Body of pancreas (tissue), 4 donors: ENCODE results near the gene IRF6. TPM values are rescaled to one million over a fixed set of nuclear protein-coding genes. Genes with fewer than 3 reads are reported as not detected.

ENCODE experiments used
- ATAC-seq: fragments of 150-250 bp; one replicate; pipeline ENCODE4 v1.9.1; 2016
- DNase-seq, 4 donors: peaks; one replicate each; pipeline ENCODE4 v3.0.0-alpha.2; 2019
- H3K27ac ChIP-seq, 4 donors: fragments of 200-600 bp; sonication (generic); 1 replicate in 3 of 4; 2 replicates in 1 of 4; pipeline versions ENCODE4 v1.5.1 to v1.6.1; 2016 to 2019; ENCODE audit warnings: mild to moderate bottlenecking in 1 of 4, mixed read lengths in 1 of 4, moderate library complexity in 1 of 4
- H3K27me3 ChIP-seq, 2 donors: fragments of 200-600 bp; sonication (generic); one replicate each; pipeline ENCODE4 v1.6.0; 2016; ENCODE audit warnings: mild to moderate bottlenecking in 1 of 2
- H3K36me3 ChIP-seq, 2 donors: fragments of 200-600 bp; sonication (generic); replicated peaks in 1 of 2; 2 replicates each; pipeline ENCODE4 v1.5.1; 2016; ENCODE audit warnings: low read depth in 2 of 2; ENCODE audit not compliant: insufficient read depth in 1 of 2
- H3K4me1 ChIP-seq: fragments of 200-600 bp; sonication (generic); one replicate; pipeline ENCODE4 v1.6.0; 2016
- H3K4me3 ChIP-seq, 2 donors: fragments of 200-600 bp; sonication (generic); 1 replicate in 1 of 2; 2 replicates in 1 of 2; pipeline ENCODE4 v1.5.1; 2016 to 2019
- H3K9me3 ChIP-seq, 3 donors: fragments of 200-600 bp; sonication (generic); 1 replicate in 2 of 3; 2 replicates in 1 of 3; pipeline ENCODE4 v1.5.1; 2016
- POLR2A ChIP-seq, 3 donors: fragments of 450-650 bp; IDR thresholded peaks; one replicate each; pipeline ENCODE4 v1.6.1; 2016; ENCODE audit warnings: antibody characterized with exemption in 3 of 3, mild to moderate bottlenecking in 2 of 3
- WGBS, 2 donors: methylation state at CpG; one replicate each; pipeline ENCODE4 v1.1.5; 2017; 5-methylcytosine and 5-hydroxymethylcytosine counted together
- intact Hi-C: fragments of 100-400 bp; cut with DNase I; formaldehyde crosslinking; loops from one replicate; pipeline ENCODE4 v1.15.1; 2023
- total RNA-seq, 2 donors: library from RNA; depleted of rRNA; stranded (reverse); fragments of >200 nt; gene quantifications; one replicate each; pipeline ENCODE4 v1.1.0, GENCODE V29; 2016
- TF ChIP-seq, protein P1 (sequence below), 7 experiments: fragments of 450-650 bp in 4 of 7; fragments of 200-600 bp in 3 of 7; sonication (generic) in 3 of 7; IDR thresholded peaks; one replicate each; pipeline ENCODE4 v1.5.1; 2016 to 2019; ENCODE audit warnings: antibody characterized with exemption in 7 of 7

The IRF6 gene
- total RNA-seq, 2 donors from 2014 or later = 13.2 to 20.0 TPM

DNA sequence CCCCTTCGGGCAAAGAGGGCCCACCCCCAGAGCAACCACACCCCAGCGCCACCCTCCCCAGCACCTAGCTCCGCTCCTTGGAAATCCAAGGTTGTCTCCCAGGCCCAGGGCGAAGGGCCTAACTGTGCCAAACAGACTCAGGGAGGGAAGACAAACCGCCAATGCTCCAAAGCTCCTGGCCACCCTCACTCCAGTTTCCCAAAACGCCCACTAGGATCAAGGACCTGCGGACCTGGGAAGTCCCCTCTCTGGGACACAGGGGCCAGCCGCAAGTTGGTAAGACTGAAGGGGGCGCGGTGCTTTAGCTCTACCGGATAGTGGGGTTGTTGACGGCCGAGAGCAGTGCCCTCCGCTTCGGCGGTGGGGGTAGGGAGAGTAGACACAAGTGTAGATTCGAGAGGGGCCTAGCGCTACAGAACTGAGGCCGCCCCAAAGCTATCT lies 581 bp downstream of the IRF6 start:
- peak overlapping the region; percentile 41 to 48 for H3K4me3 ChIP-seq
- peak; percentile 42 to 55 (median 49) for DNase-seq
- 13 to 16% methylated on average over 18 to 19 of the region's 19 CpGs for WGBS, 2 donors
- peak overlapping the region; percentile 81 to 96 (median 94) for H3K27ac ChIP-seq
- no peaks in the 10 kb centered on the region for H3K9me3 ChIP-seq
- peaks cover 50% of the 10 kb centered on the region for H3K4me1 ChIP-seq
- no peak for TF ChIP-seq POLR2A (IDR thresholded peaks at IDR 0.05)
- TF ChIP-seq, protein P1, sequence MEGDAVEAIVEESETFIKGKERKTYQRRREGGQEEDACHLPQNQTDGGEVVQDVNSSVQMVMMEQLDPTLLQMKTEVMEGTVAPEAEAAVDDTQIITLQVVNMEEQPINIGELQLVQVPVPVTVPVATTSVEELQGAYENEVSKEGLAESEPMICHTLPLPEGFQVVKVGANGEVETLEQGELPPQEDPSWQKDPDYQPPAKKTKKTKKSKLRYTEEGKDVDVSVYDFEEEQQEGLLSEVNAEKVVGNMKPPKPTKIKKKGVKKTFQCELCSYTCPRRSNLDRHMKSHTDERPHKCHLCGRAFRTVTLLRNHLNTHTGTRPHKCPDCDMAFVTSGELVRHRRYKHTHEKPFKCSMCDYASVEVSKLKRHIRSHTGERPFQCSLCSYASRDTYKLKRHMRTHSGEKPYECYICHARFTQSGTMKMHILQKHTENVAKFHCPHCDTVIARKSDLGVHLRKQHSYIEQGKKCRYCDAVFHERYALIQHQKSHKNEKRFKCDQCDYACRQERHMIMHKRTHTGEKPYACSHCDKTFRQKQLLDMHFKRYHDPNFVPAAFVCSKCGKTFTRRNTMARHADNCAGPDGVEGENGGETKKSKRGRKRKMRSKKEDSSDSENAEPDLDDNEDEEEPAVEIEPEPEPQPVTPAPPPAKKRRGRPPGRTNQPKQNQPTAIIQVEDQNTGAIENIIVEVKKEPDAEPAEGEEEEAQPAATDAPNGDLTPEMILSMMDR (IDR thresholded peaks at IDR 0.05) = peak in 2 of 7 experiments; percentile 13 to 23
- H3K36me3 ChIP-seq = no peaks in the 10 kb centered on the region
- peak; percentile 28 for ATAC-seq
- no peaks in the 10 kb centered on the region for H3K27me3 ChIP-seq
- intact Hi-C loops = no loop called here

DNA sequence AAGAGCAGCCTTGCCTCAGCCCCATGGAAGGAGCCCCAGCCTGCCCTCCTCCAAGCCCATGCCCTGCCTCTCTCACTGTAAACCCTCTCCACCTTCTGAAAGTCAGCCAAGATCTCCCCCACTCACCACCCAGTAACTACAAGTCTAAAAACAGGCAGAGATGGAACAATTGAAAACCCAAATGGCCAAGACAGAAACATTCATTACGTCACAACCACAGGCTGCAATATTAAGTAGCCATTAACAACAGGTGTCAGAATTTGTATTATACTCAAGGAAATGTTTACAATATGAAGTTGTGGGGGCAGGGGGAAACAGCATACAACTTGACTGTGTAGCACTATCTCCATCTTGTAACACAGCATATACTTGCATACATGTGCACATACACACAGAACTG lies 2.4 kb downstream of the IRF6 start:
- intact Hi-C loops = no loop called here
- DNase-seq (no peak), ATAC-seq (no peak)
- Histone ChIP-seq H3K36me3 (peaks cover 0 to 2% of the 10 kb centered on the region in 2 donors), H3K27ac (peak overlapping the region in 2 of 4 donors; percentile 76 to 80), H3K4me3 (no peak overlapping the region), H3K27me3 (no peaks in the 10 kb centered on the region), H3K9me3 (no peaks in the 10 kb centered on the region), H3K4me1 (peaks cover 52% of the 10 kb centered on the region)
- TF ChIP-seq, protein P1 (IDR thresholded peaks at IDR 0.05) = no peak
- no peak for TF ChIP-seq POLR2A (IDR thresholded peaks at IDR 0.05)
- 40 to 59% methylated on average over 1 of the region's 1 CpG for WGBS, 2 donors

DNA sequence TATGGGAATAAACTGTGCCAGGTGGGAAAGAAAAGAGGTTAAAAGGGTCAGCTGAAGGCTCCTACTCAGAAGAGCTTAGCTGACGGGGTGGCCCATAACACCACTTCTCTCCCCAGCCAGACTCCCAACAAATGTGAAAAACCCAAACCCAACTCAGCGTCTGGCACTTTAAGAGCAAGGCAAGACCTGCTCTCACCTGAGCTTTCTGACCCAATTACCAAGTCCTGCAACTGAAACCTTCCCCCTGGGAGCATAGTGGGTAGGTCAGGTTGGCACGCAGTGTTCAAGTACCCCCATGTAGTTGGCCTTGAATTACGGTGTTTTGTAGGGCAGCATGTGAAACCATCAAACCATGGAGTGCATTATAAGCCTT lies 3.2 kb downstream of the IRF6 start:
- H3K4me1 ChIP-seq = peaks cover 52% of the 10 kb centered on the region
- 57 to 76% methylated on average over 4 of the region's 4 CpGs for WGBS, 2 donors
- DNase-seq = no peak
- no peak overlapping the region for H3K4me3 ChIP-seq
- no peak for ATAC-seq
- no peak for TF ChIP-seq POLR2A (IDR thresholded peaks at IDR 0.05)
- TF ChIP-seq, protein P1 (IDR thresholded peaks at IDR 0.05) = no peak
- H3K9me3 ChIP-seq = no peaks in the 10 kb centered on the region
- H3K27ac ChIP-seq = peak overlapping the region; percentile 57 to 80 (median 72)
- intact Hi-C loops = no loop called here
- peaks cover 0 to 2% of the 10 kb centered on the region in 2 donors for H3K36me3 ChIP-seq
- no peaks in the 10 kb centered on the region for H3K27me3 ChIP-seq

DNA sequence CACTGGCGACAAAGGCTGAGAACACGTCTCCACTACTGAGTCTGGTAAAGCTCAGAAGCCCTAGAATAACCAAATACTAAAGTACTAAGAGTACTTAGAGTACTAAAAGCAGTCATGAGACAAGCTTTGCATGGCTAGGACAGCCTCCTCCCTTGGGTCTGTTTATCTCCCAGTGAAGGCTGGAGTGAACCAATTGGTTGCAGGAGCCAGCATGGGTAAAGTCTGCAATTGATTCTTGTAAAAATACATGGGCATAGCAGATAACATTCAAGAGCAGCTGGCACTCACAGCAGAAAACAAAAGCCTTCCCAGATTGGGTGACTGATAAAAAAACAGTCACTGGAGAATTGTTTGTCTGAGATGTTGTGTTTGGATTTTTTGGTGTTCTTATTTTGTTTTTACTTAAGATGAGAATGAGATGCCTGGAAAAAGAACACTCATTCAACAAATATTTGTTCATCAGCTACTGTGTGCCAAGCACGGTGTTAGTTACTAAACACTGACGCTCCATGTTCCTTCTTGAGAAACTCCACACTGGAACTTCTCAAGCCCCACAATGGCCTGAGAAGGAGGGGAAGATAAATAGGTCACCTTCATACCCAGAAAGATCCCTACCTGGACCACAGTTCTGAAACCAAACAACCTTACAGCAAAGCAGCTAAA lies 3.7 kb downstream of the IRF6 start:
- 49 to 53% methylated on average over 4 of the region's 4 CpGs for WGBS, 2 donors
- peaks cover 0 to 2% of the 10 kb centered on the region in 2 donors for H3K36me3 ChIP-seq
- intact Hi-C loops = no loop called here
- DNase-seq (peak in 3 of 4 donors; percentile 31 to 49 (median 41)), ATAC-seq (peak; percentile 18)
- TF ChIP-seq, protein P1 (IDR thresholded peaks at IDR 0.05) = no peak
- no peak for TF ChIP-seq POLR2A (IDR thresholded peaks at IDR 0.05)
- peaks cover 52% of the 10 kb centered on the region for H3K4me1 ChIP-seq
- H3K4me3 ChIP-seq = no peak overlapping the region
- H3K27me3 ChIP-seq = no peaks in the 10 kb centered on the region
- H3K9me3 ChIP-seq = no peaks in the 10 kb centered on the region
- peak overlapping the region; percentile 57 to 80 (median 72) for H3K27ac ChIP-seq
